WI38 (cell line): ENCODE measurements around the gene IBTK.

Source experiments
- H3K4me3 ChIP-seq: 2 replicates; pipeline ENCODE4 v1.5.1; 2011; ENCODE audit warnings: low read depth, mild to moderate bottlenecking, control low read depth, low read length
- CTCF ChIP-seq: IDR thresholded peaks from 2 replicates; pipeline ENCODE4 v1.5.1; 2012; ENCODE audit warnings: low read depth, mild to moderate bottlenecking, control low read depth, low read length

IBTK gene

GRCh38 chr6:82251942-82252341 lies 4.4 kb upstream of the IBTK start:
- H3K4me3 ChIP-seq, result no peak overlapping the region
- TF ChIP-seq CTCF, result no peak; the same call in 1 of the 2 replicates

GRCh38 chr6:82249381-82250253 lies 2.1 kb upstream of the IBTK start:
- TF ChIP-seq CTCF, result no peak
- H3K4me3 ChIP-seq, result no peak overlapping the region

GRCh38 chr6:82248273-82248735 lies 760 bp upstream of the IBTK start:
- TF ChIP-seq CTCF, result no peak
- peak overlapping the region; percentile 70 for H3K4me3 ChIP-seq

GRCh38 chr6:82246802-82247504 lies 591 bp downstream of the IBTK start:
- TF ChIP-seq CTCF, result no peak
- peak overlapping the region; percentile 70 for H3K4me3 ChIP-seq

GRCh38 chr6:82246370-82246769 lies 1.2 kb downstream of the IBTK start:
- H3K4me3 ChIP-seq, result peak overlapping the region; percentile 70
- no peak for TF ChIP-seq CTCF

GRCh38 chr6:82245376-82245775 lies 2.2 kb downstream of the IBTK start:
- no peak for TF ChIP-seq CTCF
- no peak overlapping the region for H3K4me3 ChIP-seq

- no peak for TF ChIP-seq CTCF
- H3K4me3 ChIP-seq, result no peak overlapping the region
These were observed 3.7 kb downstream of the IBTK start for GRCh38 chr6:82243884-82244283.
